GM12892 (cell line): ENCODE results near the gene IL4I1.

ENCODE experiments used
- DNase-seq: peaks from one replicate; pipeline ENCODE4 v3.0.0; 2011; ENCODE audit not compliant: insufficient read length
- FAIRE-seq: peaks from 2 replicates; lab custom pipeline; 2011; peaks lifted over from hg19 to GRCh38; lab: Jason Lieb, UNC
- POLR2A ChIP-seq: IDR thresholded peaks from 2 replicates; pipeline ENCODE4 v1.6.1; 2011; ENCODE audit warnings: low read depth, low read length, control low read depth
- POLR2AphosphoS5 ChIP-seq: IDR thresholded peaks from 2 replicates; pipeline ENCODE4 v1.6.1; 2011; ENCODE audit warnings: low read depth, low read length, control low read depth
- TAF1 ChIP-seq: IDR thresholded peaks from 2 replicates; pipeline ENCODE4 v1.6.1; 2011; ENCODE audit warnings: low read depth, mild to moderate bottlenecking, control low read depth, low read length, borderline replicate concordance

IL4I1 gene

DNA sequence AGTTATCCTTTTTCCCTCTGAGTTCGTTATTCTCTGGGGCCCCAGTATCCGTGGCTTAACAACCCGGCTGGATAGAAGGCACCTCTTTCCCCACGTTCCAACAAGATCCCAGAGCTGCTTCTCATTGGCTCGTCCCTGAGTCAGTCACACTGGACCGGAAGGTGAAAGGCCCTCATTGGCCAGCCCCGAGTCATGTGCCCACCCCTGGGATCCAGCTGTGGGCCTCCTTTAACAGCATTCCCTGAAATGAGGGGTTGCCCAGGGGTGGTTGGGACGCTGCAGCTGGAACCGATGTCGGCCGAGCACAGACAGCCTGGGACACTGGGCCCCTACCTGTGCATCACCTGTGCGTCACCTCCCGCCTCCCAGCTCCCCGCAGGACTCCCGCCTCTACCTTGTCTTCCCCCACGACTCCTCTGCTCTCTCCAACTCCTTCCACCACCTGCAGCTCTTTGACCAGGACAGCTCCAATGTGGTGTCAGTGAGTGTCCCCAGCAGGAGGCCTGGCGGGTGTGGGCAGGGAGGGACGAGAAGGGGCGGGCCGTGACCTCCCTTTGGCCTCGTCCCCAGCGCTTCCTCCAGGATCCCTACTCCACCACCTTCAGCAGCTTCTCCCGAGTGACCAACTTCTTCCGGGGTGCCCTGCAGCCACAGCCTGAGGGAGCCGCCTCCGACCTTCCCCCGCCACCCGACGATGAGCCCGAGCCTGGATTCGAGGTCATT, 14.9 kb downstream of the IL4I1 start:
- no peak for DNase-seq
- FAIRE-seq, result no peak
- TF ChIP-seq POLR2A (no peak), POLR2AphosphoS5 (no peak), TAF1 (no peak)

DNA sequence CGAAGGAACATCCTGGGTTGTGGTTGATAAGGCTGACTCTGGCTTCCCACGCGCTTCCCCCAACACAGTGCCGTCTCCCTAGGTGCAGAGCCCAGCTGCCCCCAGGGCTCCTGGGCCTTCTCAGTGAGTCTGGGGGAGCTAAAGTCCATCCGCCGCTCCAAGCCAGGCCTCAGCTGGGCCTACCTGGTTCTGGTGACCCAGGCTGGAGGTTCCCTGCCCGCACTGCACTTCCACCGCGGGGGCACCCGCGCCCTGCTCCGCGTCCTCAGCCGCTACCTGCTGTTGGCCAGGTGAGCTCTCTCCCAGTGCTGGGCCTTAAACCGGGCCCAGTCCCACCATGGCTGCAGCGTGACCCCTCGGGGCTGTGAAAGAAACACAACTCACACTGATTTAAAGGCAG, 15.5 kb downstream of the IL4I1 start:
- no peak for FAIRE-seq
- no peak for DNase-seq
- TF ChIP-seq POLR2A (no peak), POLR2AphosphoS5 (no peak), TAF1 (no peak)

DNA sequence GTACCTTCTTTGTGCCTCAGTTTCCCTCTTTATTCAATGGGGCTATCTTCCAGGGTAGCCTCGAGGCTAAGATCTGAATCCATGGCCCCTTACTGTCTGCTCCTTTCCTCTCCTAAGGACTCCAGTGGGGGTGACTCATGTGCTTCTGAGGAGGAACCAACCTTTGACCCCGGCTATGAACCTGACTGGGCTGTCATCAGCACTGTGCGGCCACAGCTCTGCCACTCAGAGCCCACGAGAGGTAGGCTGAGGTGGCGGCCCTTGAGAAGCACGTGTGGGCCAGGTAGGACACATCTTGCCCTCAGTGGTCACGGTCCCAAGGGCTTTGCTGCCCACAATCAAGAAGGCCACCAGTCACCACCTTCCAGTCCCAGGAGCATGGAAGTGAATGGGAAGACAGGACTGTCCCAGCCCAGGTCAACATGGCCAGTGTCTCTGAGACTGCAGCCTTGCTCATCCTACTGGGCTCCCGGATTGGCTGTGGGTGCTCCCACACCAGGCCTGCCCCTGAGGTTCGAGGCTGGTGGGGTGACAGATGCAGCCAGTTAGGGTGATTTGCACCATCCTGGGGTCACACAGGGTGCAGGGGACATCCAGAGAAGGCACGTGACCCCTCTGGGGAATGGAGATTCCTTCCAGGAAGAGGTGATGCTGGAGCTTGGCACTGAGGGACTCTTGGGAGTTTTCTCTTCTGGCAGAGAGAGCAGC, 16.4 kb downstream of the IL4I1 start:
- no peak for TF ChIP-seq POLR2A
- TF ChIP-seq TAF1, result no peak
- no peak for TF ChIP-seq POLR2AphosphoS5
- DNase-seq (no peak), FAIRE-seq (no peak)

DNA sequence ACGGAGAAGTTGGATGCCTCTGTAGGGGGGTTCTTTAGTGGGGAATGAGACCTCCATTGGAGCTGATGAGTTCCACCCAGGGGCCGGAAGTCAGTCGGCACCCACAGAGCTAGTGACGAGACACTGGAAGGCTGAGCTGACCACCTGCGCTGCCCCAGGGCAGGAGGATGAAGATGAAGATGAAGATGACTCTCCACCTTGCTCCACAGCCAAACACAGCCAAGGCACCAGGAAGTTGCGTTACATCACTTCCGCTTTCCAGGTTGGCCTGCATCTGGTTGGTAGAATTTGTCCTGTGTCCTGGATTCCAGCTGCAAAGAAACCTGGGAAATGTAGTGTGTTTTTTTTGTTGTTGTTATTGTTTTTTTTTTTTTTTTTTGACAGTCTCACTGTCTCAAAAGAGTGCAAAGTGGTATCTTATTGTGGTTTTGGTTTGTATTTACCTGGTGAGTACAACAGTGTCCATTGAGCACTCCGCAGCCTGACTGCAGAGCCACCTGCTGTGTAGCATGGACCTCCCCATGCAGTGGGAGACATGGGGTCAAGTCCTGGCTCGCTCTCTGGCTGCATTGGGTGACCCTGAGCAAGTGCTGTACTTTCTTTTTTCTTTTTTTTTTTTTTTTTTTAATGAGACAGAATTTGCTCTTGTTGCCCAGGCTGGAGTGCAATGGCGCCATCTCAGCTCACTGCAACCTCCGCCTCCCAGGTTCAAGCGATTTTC, 17.3 kb downstream of the IL4I1 start:
- DNase-seq, result no peak
- FAIRE-seq, result peak; percentile 70
- no peak for TF ChIP-seq POLR2A
- TF ChIP-seq POLR2AphosphoS5, result no peak
- TF ChIP-seq TAF1, result no peak

DNA sequence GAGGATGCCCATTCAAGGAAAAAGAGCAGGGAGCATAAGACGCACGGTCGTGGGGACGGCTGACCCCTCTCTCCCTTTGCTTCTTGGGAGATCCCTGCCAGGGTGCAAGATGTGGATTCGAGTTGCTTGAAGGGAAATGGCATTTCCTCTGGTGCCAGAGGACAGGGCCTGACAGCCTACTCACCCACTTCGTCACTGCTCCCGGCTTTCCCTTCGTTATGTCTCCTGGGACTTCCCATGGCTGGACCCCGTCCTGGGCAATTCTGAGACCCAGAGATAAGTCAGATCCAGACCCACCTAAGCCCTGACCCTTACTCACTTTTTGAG, 18.0 kb downstream of the IL4I1 start:
- FAIRE-seq (no peak), DNase-seq (no peak)

DNA sequence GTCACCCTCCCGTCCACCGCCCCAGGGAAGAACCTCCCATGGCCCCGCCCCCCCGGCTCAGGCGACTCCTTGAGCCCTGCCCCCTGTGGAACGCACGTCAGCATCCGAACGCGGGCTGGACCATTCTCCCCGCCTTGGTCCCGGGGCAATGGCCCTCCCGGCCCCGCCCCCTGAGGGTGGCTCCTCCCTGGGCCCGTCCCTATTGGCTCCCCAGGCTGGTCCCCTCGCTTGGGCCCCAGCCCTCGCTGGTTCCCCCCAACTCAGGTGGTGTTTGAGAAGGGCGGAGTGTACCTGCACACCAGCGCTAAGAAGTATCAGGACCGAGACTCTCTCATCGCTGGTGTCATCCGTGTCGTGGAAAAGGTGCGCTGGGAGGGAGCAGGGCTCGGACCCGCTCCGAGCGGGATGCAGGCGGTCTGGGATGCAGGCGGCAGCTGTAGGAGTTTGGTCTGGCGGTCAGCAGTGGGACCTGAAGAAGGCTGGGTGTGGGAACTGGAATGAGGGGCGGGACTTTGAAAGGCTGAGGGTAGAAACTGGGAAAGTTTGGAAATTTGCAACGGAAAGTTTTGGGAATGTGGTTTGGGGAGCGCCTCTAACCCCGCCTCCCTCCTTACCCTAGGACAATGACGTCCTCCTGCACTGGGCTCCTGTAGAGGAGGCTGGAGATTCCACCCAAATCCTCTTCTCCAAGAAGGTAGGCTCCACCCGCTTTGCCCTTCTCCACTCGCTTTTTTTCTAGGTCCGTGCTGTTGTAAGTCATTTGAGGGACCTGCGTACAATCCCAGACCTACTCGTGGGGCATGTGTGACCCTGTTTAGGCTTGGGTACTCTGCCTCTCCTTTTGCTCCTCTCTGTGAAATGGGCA, 18.6 kb downstream of the IL4I1 start:
- TF ChIP-seq TAF1 (no peak), POLR2A (peak; percentile 15), POLR2AphosphoS5 (no peak)
- FAIRE-seq, result no peak
- DNase-seq, result peak; percentile 99

More for the DNA sequence above, 18.0 kb downstream of the IL4I1 start:
- TF ChIP-seq TAF1, result no peak
- no peak for TF ChIP-seq POLR2AphosphoS5
- no peak for TF ChIP-seq POLR2A

DNA sequence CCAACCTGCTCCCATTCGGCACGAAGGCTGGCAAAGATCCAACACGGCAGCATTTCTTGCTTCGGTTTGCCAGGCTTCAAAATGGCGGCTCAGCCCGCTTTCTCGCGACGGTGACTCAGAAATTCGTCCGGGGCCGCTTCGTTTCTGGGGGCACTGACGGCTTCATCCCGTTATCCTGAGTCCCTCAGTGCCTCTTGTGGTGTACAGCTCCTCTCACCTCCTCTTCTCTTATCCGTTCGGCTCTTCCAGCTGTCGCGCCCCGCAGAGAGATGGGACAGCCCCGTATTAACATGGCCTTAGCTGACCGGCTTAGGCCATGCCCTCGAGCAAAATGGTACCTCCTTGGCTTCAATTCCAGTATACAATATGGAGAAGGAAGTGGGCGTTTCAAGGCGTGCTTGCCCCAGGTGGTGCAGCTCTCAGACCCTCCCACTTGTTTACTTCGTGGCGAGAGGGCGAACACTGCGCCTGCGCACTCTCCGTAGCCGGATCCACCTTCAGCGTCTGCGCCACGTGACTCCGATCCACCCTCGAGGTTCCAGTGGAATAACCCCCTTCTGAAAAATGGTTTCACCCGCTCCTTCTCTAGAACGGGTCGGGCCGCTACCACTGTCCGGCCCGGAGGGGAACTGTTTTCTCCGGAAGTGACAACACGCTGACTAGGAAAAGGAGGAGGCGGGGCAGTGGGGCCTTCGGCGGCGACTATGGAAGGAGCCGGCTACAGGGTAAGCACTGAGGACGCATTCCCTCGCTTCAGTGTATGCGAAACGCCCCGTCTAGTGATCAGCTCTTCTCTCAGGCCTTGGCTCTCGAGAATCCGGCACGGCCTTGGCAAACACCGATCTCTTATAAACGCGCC, 19.4 kb downstream of the IL4I1 start, which contains the start of the genes AKT1S1 and TBC1D17:
TSS of gene AKT1S1 (minus strand) at position 336 of the 859 bp plus-strand sequence. CDS start 4,060 bp downstream, outside the sequence.
TSS of gene TBC1D17 (plus strand) at position 683 of the 859 bp plus-strand sequence. CDS start at position 705, 22 bp downstream.
- TF ChIP-seq TAF1, result no peak
- peak; percentile 57 for TF ChIP-seq POLR2A
- FAIRE-seq, result peak; percentile 99

DNA sequence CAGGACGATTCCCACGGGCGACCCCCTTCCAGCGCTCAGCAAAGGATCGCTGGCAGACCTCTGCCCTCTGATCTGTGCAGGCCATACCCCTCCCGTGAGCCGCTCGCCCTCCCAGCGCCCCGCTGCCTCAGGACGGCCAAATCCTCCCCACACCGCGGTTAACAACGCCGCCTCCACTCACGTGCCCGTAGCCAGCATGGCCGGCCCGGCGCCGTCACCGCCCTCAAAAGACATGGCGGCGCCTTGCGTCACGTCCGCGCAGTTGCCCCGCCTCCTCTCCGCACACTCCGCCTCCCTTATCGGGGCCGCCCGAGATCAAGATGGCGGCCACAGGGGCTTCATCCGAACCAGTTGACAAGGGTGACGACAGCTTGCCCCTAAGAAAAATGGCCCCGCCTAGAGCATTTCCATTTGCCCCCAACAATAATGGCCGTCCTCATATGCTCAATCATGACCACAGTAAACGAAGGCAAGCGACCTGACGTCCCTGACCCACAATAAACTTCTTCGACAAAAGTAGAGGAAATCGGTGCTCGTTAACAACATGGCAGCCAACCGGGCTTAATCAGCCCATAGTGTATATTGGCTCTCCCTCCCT, 20.2 kb downstream of the IL4I1 start:
- DNase-seq (no peak), FAIRE-seq (no peak)
- 0 out of 2 replicates have a peak, but pooled peaks have one; percentile 56 for TF ChIP-seq TAF1
- peak; percentile 74 for TF ChIP-seq POLR2A
- peak; percentile 35; the same call in 1 of the 2 replicates for TF ChIP-seq POLR2AphosphoS5

More for the DNA sequence above, 19.4 kb downstream of the IL4I1 start, which contains the start of the genes AKT1S1 and TBC1D17:
- DNase-seq, result peak; percentile 96

DNA sequence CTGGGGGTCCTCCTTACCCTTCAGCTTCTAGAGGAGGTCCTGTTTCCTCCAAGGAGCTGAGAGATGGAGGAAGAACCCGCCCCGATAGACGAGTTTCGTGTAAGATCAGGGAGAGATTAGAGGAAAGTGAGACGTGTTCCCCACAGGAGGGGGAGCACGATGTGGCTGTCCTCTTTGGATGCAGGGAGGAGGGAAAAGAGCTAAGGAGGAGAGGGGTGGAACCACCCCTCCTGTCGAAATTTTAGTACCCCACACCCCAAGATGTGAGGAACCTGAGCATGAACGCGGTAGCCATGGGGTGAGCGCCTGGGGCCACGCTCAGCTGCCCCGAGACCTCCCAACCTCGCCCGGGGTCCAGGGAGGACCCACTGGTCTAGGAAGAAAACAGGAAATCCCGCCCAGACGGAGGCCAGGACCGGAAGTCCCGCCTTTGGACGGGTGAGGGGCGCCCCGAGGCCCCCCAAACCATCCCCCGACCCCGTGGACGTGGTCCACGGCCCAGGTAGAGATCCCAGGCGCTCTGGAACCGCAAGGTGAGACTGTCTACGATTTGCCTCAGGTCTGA, 20.7 kb downstream of the IL4I1 start:
- DNase-seq, result no peak

More for the DNA sequence above, 20.7 kb downstream of the IL4I1 start:
- no peak for FAIRE-seq
- TF ChIP-seq POLR2A, result no peak
- no peak for TF ChIP-seq POLR2AphosphoS5
- TF ChIP-seq TAF1, result no peak
